Liver (tissue), 9 donors: ENCODE measurements around the gene USP28. TPM values are rescaled to one million over a fixed set of nuclear protein-coding genes. Genes with fewer than 3 reads are reported as not detected.

Source experiments
- DNase-seq: peaks from one replicate; pipeline ENCODE4 v3.0.0-alpha.2; 2017; ENCODE audit warnings: low spot score
- H3K27ac ChIP-seq, 2 donors: one replicate each; pipeline ENCODE4 v1.7.0; 2013; ENCODE audit warnings: inconsistent platforms in 2 of 2, low read length in 2 of 2, control low read depth in 1 of 2, low read depth in 1 of 2, mild to moderate bottlenecking in 1 of 2
- H3K27me3 ChIP-seq, 4 donors: one replicate each; pipeline versions ENCODE4 v1.6.1 to v1.7.0; 2013; ENCODE audit warnings: low read length in 3 of 4, inconsistent platforms in 1 of 4, mild to moderate bottlenecking in 1 of 4, moderate library complexity in 1 of 4; ENCODE audit not compliant: control insufficient read depth in 4 of 4, insufficient read depth in 4 of 4
- H3K36me3 ChIP-seq, 4 donors: one replicate each; pipeline versions ENCODE4 v1.6.1 to v1.7.0; 2013; ENCODE audit warnings: low read length in 3 of 4, mild to moderate bottlenecking in 3 of 4, low read depth in 1 of 4, moderate library complexity in 1 of 4; ENCODE audit not compliant: control insufficient read depth in 4 of 4, insufficient read depth in 3 of 4
- H3K4me1 ChIP-seq, 4 donors: one replicate each; pipeline versions ENCODE4 v1.6.1 to v1.7.0; 2013; ENCODE audit warnings: low read length in 3 of 4, mild to moderate bottlenecking in 3 of 4, moderate library complexity in 1 of 4; ENCODE audit not compliant: control insufficient read depth in 4 of 4, insufficient read depth in 4 of 4
- H3K4me3 ChIP-seq, 3 donors: one replicate each; pipeline versions ENCODE4 v1.6.1 to v1.7.0; 2013; ENCODE audit warnings: low read length in 3 of 3, control low read depth in 1 of 3, low read depth in 1 of 3, mild to moderate bottlenecking in 1 of 3
- H3K9ac ChIP-seq, 2 donors: one replicate each; pipeline ENCODE4 v1.7.0; 2013; ENCODE audit warnings: low read length in 2 of 2, mild to moderate bottlenecking in 2 of 2, moderate library complexity in 2 of 2, control low read depth in 1 of 2, low read depth in 1 of 2
- H3K9me3 ChIP-seq, 4 donors: one replicate each; pipeline versions ENCODE4 v1.6.1 to v1.7.0; 2013; ENCODE audit warnings: low read length in 3 of 4; ENCODE audit not compliant: control insufficient read depth in 4 of 4
- CTCF ChIP-seq: fragments of 150-350 bp; IDR thresholded peaks from 2 replicates; pipeline ENCODE4 v1.5.1; 2017; ENCODE audit warnings: improper control_type of control experiment, low read depth, low read length; ENCODE audit not compliant: missing input control
- EGR1 ChIP-seq, 2 donors: IDR thresholded peaks; 2 replicates each; pipeline ENCODE4 v1.6.1; 2016 to 2018; ENCODE audit warnings: antibody characterized with exemption in 2 of 2, low read depth in 2 of 2
- FOXA1 ChIP-seq: IDR thresholded peaks from 2 replicates; pipeline ENCODE4 v1.6.1; 2016; ENCODE audit warnings: antibody characterized with exemption
- FOXA2 ChIP-seq: IDR thresholded peaks from 2 replicates; pipeline ENCODE4 v1.6.1; 2016; ENCODE audit warnings: antibody characterized with exemption
- GABPA ChIP-seq, 2 donors: IDR thresholded peaks in 1 of 2; conservative IDR thresholded peaks in 1 of 2; 2 replicates each; pipeline ENCODE4 v1.6.1; 2016; ENCODE audit warnings: antibody characterized with exemption in 2 of 2, mild to moderate bottlenecking in 1 of 2, moderate library complexity in 1 of 2
- HNF4A ChIP-seq, 2 donors: conservative IDR thresholded peaks; 2 replicates each; pipeline ENCODE4 v1.6.1; 2016; ENCODE audit warnings: antibody characterized with exemption in 2 of 2, mild to moderate bottlenecking in 2 of 2
- HNF4G ChIP-seq: IDR thresholded peaks from 2 replicates; pipeline ENCODE4 v1.6.1; 2016; ENCODE audit warnings: antibody characterized with exemption
- JUND ChIP-seq, 2 donors: IDR thresholded peaks; 2 replicates each; pipeline ENCODE4 v1.6.1; 2016; ENCODE audit warnings: antibody characterized with exemption in 2 of 2
- MAX ChIP-seq: IDR thresholded peaks from 2 replicates; pipeline ENCODE4 v1.6.1; 2016; ENCODE audit warnings: antibody characterized with exemption
- NR2F2 ChIP-seq: IDR thresholded peaks from 2 replicates; pipeline ENCODE4 v1.6.1; 2016; ENCODE audit warnings: antibody characterized with exemption
- RAD21 ChIP-seq, 2 donors: IDR thresholded peaks; 2 replicates each; pipeline ENCODE4 v1.6.1; 2016; ENCODE audit warnings: antibody characterized with exemption in 2 of 2, mild to moderate bottlenecking in 2 of 2
- RXRA ChIP-seq, 2 donors: IDR thresholded peaks; 2 replicates each; pipeline ENCODE4 v1.6.1; 2017 to 2018; ENCODE audit warnings: antibody characterized with exemption in 2 of 2, mild to moderate bottlenecking in 1 of 2
- SP1 ChIP-seq: IDR thresholded peaks from 2 replicates; pipeline ENCODE4 v1.6.1; 2018; ENCODE audit warnings: antibody characterized with exemption, mild to moderate bottlenecking
- TAF1 ChIP-seq: conservative IDR thresholded peaks from 2 replicates; pipeline ENCODE4 v1.6.1; 2016; ENCODE audit warnings: antibody characterized with exemption, mild to moderate bottlenecking
- YY1 ChIP-seq: IDR thresholded peaks from 2 replicates; pipeline ENCODE4 v1.6.1; 2016; ENCODE audit warnings: antibody characterized with exemption, mild to moderate bottlenecking
- WGBS: extraction: QIAGEN DNeasy Blood & Tissue Kit; methylation state at CpG from one replicate; pipeline ENCODE4 v1.1.7; 2013; 5-methylcytosine and 5-hydroxymethylcytosine counted together
- polyA plus RNA-seq, 2 donors: library from polyadenylated mRNA; stranded (reverse) in 1 of 2; unstranded in 1 of 2; fragments of 200-250 nt in 1 of 2; fragments of >200 nt in 1 of 2; fragmentation: Nextera tagmentation in 1 of 2; extraction: Ambion mirVana in 1 of 2; gene quantifications; one replicate each; pipeline versions ENCODE4 v1.2.1 to v1.2.3, GENCODE V29; 2013 to 2015
- total RNA-seq, 2 donors: library from RNA; depleted of rRNA; stranded (reverse); fragments of >200 nt; gene quantifications; one replicate each; pipeline ENCODE4 v1.2.3, GENCODE V29; 2014
- TF ChIP-seq, protein P1 (sequence below): IDR thresholded peaks from 2 replicates; pipeline ENCODE4 v1.6.1; 2016; ENCODE audit warnings: antibody characterized with exemption
- TF ChIP-seq, protein P2 (sequence below): IDR thresholded peaks from 2 replicates; pipeline ENCODE4 v1.6.1; 2016; ENCODE audit warnings: antibody characterized with exemption
- TF ChIP-seq, protein P3 (sequence below): IDR thresholded peaks from 2 replicates; pipeline ENCODE4 v1.6.1; 2016; ENCODE audit warnings: antibody characterized with exemption, mild to moderate bottlenecking
- donor health status: healthy.
- donor health status: healthy.
- donor health status: healthy.
- donor health status: healthy.
- donor health status: healthy.

The USP28 gene
- total and polyA plus RNA-seq, 4 donors = 5.1 to 20.3 (median 8.8) TPM

DNA sequence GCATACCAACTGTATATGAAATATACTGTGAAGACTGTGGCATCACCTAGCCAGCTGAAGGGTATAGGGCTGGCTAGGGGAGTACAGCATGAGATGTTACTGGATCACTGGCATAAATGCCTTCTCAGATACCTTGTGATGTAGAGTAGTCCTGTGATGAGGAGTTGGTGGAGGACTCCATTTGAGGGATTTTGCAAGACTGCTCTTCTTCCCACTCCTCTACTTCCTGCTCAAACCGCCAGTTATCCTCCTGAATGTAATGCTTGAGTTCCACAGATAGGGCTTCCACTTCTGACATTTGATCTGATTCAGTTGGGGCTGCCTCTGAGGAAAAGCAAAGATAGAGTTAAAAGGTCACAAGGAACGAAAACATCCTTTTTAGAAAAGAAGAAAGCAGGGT, 66.4 kb downstream of the USP28 start:
- Histone ChIP-seq H3K36me3 (peaks cover 3 to 25% (median 12%) of the 10 kb centered on the region in 4 donors), H3K4me1 (no peaks in the 10 kb centered on the region), H3K27me3 (no peaks in the 10 kb centered on the region), H3K4me3 (no peak overlapping the region), H3K9ac (no peak overlapping the region), H3K27ac (no peak overlapping the region), H3K9me3 (no peaks in the 10 kb centered on the region)
- no peak for DNase-seq
- 46% methylated on average over 2 of the region's 2 CpGs for WGBS
- TF ChIP-seq CTCF (no peak), MAX (no peak), JUND (IDR thresholded peaks at IDR 0.05) (no peak), HNF4A (conservative IDR thresholded peaks at IDR 0.05) (no peak), YY1 (no peak), RAD21 (IDR thresholded peaks at IDR 0.05) (no peak), NR2F2 (no peak), FOXA1 (no peak), HNF4G (no peak), GABPA (IDR thresholded peaks at IDR 0.05 in 1 of 2, conservative IDR thresholded peaks at IDR 0.05 in 1 of 2) (no peak), RXRA (IDR thresholded peaks at IDR 0.05) (no peak), SP1 (no peak), EGR1 (IDR thresholded peaks at IDR 0.05; ENCODE audit: low read depth in 2 of 2) (no peak), TAF1 (no peak), FOXA2 (no peak)
- TF ChIP-seq, protein P1, sequence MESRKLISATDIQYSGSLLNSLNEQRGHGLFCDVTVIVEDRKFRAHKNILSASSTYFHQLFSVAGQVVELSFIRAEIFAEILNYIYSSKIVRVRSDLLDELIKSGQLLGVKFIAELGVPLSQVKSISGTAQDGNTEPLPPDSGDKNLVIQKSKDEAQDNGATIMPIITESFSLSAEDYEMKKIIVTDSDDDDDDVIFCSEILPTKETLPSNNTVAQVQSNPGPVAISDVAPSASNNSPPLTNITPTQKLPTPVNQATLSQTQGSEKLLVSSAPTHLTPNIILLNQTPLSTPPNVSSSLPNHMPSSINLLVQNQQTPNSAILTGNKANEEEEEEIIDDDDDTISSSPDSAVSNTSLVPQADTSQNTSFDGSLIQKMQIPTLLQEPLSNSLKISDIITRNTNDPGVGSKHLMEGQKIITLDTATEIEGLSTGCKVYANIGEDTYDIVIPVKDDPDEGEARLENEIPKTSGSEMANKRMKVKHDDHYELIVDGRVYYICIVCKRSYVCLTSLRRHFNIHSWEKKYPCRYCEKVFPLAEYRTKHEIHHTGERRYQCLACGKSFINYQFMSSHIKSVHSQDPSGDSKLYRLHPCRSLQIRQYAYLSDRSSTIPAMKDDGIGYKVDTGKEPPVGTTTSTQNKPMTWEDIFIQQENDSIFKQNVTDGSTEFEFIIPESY = no peak
- TF ChIP-seq, protein P2, sequence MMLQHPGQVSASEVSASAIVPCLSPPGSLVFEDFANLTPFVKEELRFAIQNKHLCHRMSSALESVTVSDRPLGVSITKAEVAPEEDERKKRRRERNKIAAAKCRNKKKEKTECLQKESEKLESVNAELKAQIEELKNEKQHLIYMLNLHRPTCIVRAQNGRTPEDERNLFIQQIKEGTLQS = no peak
- TF ChIP-seq, protein P3, sequence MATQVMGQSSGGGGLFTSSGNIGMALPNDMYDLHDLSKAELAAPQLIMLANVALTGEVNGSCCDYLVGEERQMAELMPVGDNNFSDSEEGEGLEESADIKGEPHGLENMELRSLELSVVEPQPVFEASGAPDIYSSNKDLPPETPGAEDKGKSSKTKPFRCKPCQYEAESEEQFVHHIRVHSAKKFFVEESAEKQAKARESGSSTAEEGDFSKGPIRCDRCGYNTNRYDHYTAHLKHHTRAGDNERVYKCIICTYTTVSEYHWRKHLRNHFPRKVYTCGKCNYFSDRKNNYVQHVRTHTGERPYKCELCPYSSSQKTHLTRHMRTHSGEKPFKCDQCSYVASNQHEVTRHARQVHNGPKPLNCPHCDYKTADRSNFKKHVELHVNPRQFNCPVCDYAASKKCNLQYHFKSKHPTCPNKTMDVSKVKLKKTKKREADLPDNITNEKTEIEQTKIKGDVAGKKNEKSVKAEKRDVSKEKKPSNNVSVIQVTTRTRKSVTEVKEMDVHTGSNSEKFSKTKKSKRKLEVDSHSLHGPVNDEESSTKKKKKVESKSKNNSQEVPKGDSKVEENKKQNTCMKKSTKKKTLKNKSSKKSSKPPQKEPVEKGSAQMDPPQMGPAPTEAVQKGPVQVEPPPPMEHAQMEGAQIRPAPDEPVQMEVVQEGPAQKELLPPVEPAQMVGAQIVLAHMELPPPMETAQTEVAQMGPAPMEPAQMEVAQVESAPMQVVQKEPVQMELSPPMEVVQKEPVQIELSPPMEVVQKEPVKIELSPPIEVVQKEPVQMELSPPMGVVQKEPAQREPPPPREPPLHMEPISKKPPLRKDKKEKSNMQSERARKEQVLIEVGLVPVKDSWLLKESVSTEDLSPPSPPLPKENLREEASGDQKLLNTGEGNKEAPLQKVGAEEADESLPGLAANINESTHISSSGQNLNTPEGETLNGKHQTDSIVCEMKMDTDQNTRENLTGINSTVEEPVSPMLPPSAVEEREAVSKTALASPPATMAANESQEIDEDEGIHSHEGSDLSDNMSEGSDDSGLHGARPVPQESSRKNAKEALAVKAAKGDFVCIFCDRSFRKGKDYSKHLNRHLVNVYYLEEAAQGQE = no peak
